HL-60 (cell line): ENCODE results near the gene SLC49A3.

ENCODE experiments used
- CTCF ChIP-seq: IDR thresholded peaks from one replicate; pipeline ENCODE4 v1.5.1; 2011; ENCODE audit warnings: low read length, control low read depth, inconsistent platforms; ENCODE audit not compliant: insufficient read depth
- GABPA ChIP-seq: IDR thresholded peaks from 2 replicates; pipeline ENCODE4 v1.6.1; 2012; ENCODE audit warnings: low read depth
- POLR2AphosphoS5 ChIP-seq: IDR thresholded peaks from 2 replicates; pipeline ENCODE4 v1.6.1; 2012; ENCODE audit warnings: low read depth
- REST ChIP-seq: IDR thresholded peaks from 2 replicates; pipeline ENCODE4 v1.6.1; 2012; ENCODE audit warnings: low read depth; ENCODE audit not compliant: insufficient replicate concordance

GRCh38 chr4:632926-633325, 56.0 kb downstream of the SLC49A3 start:
- TF ChIP-seq CTCF, result no peak
- no peak for TF ChIP-seq POLR2AphosphoS5
- no peak for TF ChIP-seq GABPA
- no peak for TF ChIP-seq REST
